ENCODE results near the gene BBS10.

The BBS10 gene

DNA sequence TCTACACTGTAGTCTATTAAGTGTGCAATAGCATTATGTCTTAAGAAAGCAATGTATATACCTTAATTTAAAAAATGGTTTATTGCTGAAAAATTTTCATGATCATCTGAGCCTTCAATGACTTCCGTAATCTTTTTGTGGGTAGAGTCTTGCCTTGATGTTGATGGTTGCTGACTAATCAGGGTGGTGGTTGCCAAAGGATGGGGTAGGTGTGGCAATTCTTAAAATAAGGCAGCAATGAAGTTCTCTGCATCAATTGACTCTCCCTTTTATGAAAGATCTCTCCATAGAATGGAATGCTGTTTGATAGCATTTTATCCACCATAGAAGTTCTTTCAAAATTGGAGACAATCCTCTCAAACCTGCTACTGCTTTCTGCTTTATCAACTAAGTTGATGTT lies 41.1 kb downstream of the BBS10 start:
- no peak for DNase-seq
- no peaks in the 10 kb centered on the region for H3K79me2 ChIP-seq (ENCODE audit: control insufficient read depth, insufficient read depth, low read length)
- no peak overlapping the region for H3K4me2 ChIP-seq (ENCODE audit: low read length)
- no peak overlapping the region for H4K8ac ChIP-seq (ENCODE audit: low read depth, low read length)
- H2BK120ac ChIP-seq (ENCODE audit: low read depth, low read length) = no peak overlapping the region
- H2BK5ac ChIP-seq (ENCODE audit: low read length) = no peak overlapping the region
- H2AK5ac ChIP-seq (ENCODE audit: low read length) = no peak overlapping the region
- H3K23ac ChIP-seq (ENCODE audit: low read length) = no peak overlapping the region
- H3K79me1 ChIP-seq (ENCODE audit: low read length) = no peaks in the 10 kb centered on the region
- no peak overlapping the region for H3K4me3 ChIP-seq (ENCODE audit: low read length)
- no peak overlapping the region for H4K5ac ChIP-seq (ENCODE audit: low read length)
- no peak overlapping the region for H3K18ac ChIP-seq (ENCODE audit: low read length)
- H3K4ac ChIP-seq (ENCODE audit: low read depth, low read length) = no peak overlapping the region
- no peaks in the 10 kb centered on the region for H3K36me3 ChIP-seq (ENCODE audit: control insufficient read depth, insufficient read depth, low read length)
- no peak overlapping the region for H3K56ac ChIP-seq (ENCODE audit: low read length)
- no peak overlapping the region for H2BK15ac ChIP-seq (replicated peaks; ENCODE audit: low read depth)
- H3K27ac ChIP-seq (ENCODE audit: low read depth, low read length) = no peak overlapping the region
- H3K27me3 ChIP-seq (ENCODE audit: insufficient read depth, low read length, poor library complexity) = no peaks in the 10 kb centered on the region
- H3K9ac ChIP-seq (ENCODE audit: low read length) = no peak overlapping the region
- no CpG with 5 or more reads among the region's 1 CpG for WGBS (ENCODE audit: extremely low coverage, insufficient coverage, low lambda C conversion rate)
- peaks cover under 1% of the 10 kb centered on the region for H3K4me1 ChIP-seq (ENCODE audit: control insufficient read depth, low read depth, low read length)

DNA sequence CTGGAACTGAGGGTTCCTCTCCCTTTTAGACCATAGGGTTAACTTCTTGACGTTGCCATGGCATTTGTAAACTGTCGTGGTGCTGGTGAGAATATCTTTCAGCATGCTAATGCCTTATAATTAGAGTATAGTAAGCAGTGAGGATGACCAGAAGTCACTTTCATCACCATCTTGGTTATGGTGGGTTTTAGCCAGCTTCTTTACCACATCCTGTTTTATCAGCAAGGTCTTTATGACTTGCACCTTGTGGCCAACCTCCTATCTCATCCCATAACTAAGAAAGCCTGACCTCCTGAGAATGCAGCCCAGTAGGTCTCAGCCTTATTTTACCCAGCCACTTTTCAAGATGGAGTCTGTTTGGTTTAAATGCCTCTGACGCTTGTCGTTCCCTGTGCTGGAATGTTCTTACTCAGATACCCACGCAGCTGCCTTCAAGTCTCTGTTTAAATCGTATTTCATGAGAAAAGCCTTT lies 44.2 kb downstream of the BBS10 start:
- Histone ChIP-seq H2BK15ac (replicated peaks; ENCODE audit: low read depth) (no peak overlapping the region), H3K27ac (ENCODE audit: low read depth, low read length) (no peak overlapping the region), H4K5ac (ENCODE audit: low read length) (no peak overlapping the region), H3K18ac (ENCODE audit: low read length) (no peak overlapping the region), H4K8ac (ENCODE audit: low read depth, low read length) (no peak overlapping the region), H3K23ac (ENCODE audit: low read length) (no peak overlapping the region), H3K27me3 (ENCODE audit: insufficient read depth, low read length, poor library complexity) (no peaks in the 10 kb centered on the region), H3K79me1 (ENCODE audit: low read length) (no peaks in the 10 kb centered on the region), H3K36me3 (ENCODE audit: control insufficient read depth, insufficient read depth, low read length) (no peaks in the 10 kb centered on the region), H3K79me2 (ENCODE audit: control insufficient read depth, insufficient read depth, low read length) (no peaks in the 10 kb centered on the region), H3K9ac (ENCODE audit: low read length) (no peak overlapping the region), H3K4me2 (ENCODE audit: low read length) (no peak overlapping the region), H2BK120ac (ENCODE audit: low read depth, low read length) (no peak overlapping the region), H2BK5ac (ENCODE audit: low read length) (no peak overlapping the region), H3K4me1 (ENCODE audit: control insufficient read depth, low read depth, low read length) (peaks cover 6% of the 10 kb centered on the region), H3K56ac (ENCODE audit: low read length) (no peak overlapping the region), H3K4me3 (ENCODE audit: low read length) (no peak overlapping the region), H3K4ac (ENCODE audit: low read depth, low read length) (no peak overlapping the region), H2AK5ac (ENCODE audit: low read length) (no peak overlapping the region)
- DNase-seq = no peak
- WGBS (ENCODE audit: extremely low coverage, insufficient coverage, low lambda C conversion rate) = no CpG with 5 or more reads among the region's 6 CpGs

DNA sequence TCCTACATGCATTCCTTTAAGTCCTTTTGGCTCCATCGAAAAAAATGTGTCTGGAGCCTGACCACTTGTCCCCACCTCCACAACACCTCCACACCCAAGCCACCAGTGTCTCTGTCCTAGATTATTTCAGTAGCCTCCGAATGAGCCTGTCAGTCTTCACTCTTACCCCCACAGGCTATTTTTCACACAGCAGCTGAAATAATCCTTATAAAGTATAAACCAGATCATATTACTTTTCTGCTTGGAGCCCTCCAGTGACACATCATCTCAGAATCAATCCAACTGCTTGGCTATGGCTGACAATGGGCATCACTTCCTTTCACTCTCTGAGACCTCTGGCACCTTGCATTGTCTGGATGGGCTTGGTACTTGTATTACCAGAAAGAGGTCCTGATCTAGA lies 44.9 kb downstream of the BBS10 start:
- no peaks in the 10 kb centered on the region for H3K36me3 ChIP-seq (ENCODE audit: control insufficient read depth, insufficient read depth, low read length)
- no peak overlapping the region for H2BK15ac ChIP-seq (replicated peaks; ENCODE audit: low read depth)
- H4K5ac ChIP-seq (ENCODE audit: low read length) = no peak overlapping the region
- no peak overlapping the region for H2BK5ac ChIP-seq (ENCODE audit: low read length)
- DNase-seq = no peak
- H3K27me3 ChIP-seq (ENCODE audit: insufficient read depth, low read length, poor library complexity) = no peaks in the 10 kb centered on the region
- H3K56ac ChIP-seq (ENCODE audit: low read length) = no peak overlapping the region
- H2BK120ac ChIP-seq (ENCODE audit: low read depth, low read length) = no peak overlapping the region
- H3K79me1 ChIP-seq (ENCODE audit: low read length) = no peaks in the 10 kb centered on the region
- H3K79me2 ChIP-seq (ENCODE audit: control insufficient read depth, insufficient read depth, low read length) = no peaks in the 10 kb centered on the region
- H3K23ac ChIP-seq (ENCODE audit: low read length) = no peak overlapping the region
- H3K4me1 ChIP-seq (ENCODE audit: control insufficient read depth, low read depth, low read length) = peaks cover 6% of the 10 kb centered on the region
- no peak overlapping the region for H3K27ac ChIP-seq (ENCODE audit: low read depth, low read length)
- H3K18ac ChIP-seq (ENCODE audit: low read length) = no peak overlapping the region
- H2AK5ac ChIP-seq (ENCODE audit: low read length) = no peak overlapping the region
- no CpG with 5 or more reads among the region's 2 CpGs for WGBS (ENCODE audit: extremely low coverage, insufficient coverage, low lambda C conversion rate)
- no peak overlapping the region for H3K4me2 ChIP-seq (ENCODE audit: low read length)
- no peak overlapping the region for H3K4me3 ChIP-seq (ENCODE audit: low read length)
- no peak overlapping the region for H4K8ac ChIP-seq (ENCODE audit: low read depth, low read length)
- no peak overlapping the region for H3K4ac ChIP-seq (ENCODE audit: low read depth, low read length)
- H3K9ac ChIP-seq (ENCODE audit: low read length) = no peak overlapping the region

DNA sequence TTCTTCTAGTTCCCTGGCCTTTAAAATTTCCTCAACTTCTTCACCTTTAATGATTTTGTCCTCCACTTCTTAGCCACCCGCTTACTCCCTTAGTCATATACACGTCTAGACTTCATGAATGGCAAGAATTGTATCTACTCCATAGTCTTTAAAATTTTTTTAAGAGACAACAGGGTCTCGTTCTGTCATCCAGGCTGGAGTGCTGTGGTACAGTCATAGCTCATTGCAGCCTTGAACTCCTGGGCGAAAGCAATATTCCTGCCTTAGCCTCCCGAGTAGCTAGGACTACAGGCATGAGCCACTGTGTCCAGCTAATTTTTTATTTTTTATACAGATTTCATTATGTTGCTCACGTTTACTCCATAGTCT lies 47.9 kb downstream of the BBS10 start:
- WGBS (ENCODE audit: extremely low coverage, insufficient coverage, low lambda C conversion rate) = no CpG with 5 or more reads among the region's 6 CpGs
- no peak overlapping the region for H3K4me3 ChIP-seq (ENCODE audit: low read length)
- H3K79me1 ChIP-seq (ENCODE audit: low read length) = no peaks in the 10 kb centered on the region
- no peak for DNase-seq
- H2BK15ac ChIP-seq (replicated peaks; ENCODE audit: low read depth) = no peak overlapping the region
- no peak overlapping the region for H3K9ac ChIP-seq (ENCODE audit: low read length)
- no peak overlapping the region for H4K5ac ChIP-seq (ENCODE audit: low read length)
- no peaks in the 10 kb centered on the region for H3K79me2 ChIP-seq (ENCODE audit: control insufficient read depth, insufficient read depth, low read length)
- H2AK5ac ChIP-seq (ENCODE audit: low read length) = no peak overlapping the region
- peak overlapping the region; percentile 75 for H3K4ac ChIP-seq (ENCODE audit: low read depth, low read length)
- no peak overlapping the region for H3K23ac ChIP-seq (ENCODE audit: low read length)
- no peak overlapping the region for H3K18ac ChIP-seq (ENCODE audit: low read length)
- no peaks in the 10 kb centered on the region for H3K36me3 ChIP-seq (ENCODE audit: control insufficient read depth, insufficient read depth, low read length)
- H2BK5ac ChIP-seq (ENCODE audit: low read length) = no peak overlapping the region
- peak overlapping the region; percentile 25 for H3K56ac ChIP-seq (ENCODE audit: low read length)
- peaks cover 6% of the 10 kb centered on the region for H3K4me1 ChIP-seq (ENCODE audit: control insufficient read depth, low read depth, low read length)
- peak overlapping the region; percentile 47 for H3K27ac ChIP-seq (ENCODE audit: low read depth, low read length)
- H4K8ac ChIP-seq (ENCODE audit: low read depth, low read length) = no peak overlapping the region
- no peaks in the 10 kb centered on the region for H3K27me3 ChIP-seq (ENCODE audit: insufficient read depth, low read length, poor library complexity)
- H2BK120ac ChIP-seq (ENCODE audit: low read depth, low read length) = no peak overlapping the region
- H3K4me2 ChIP-seq (ENCODE audit: low read length) = no peak overlapping the region

DNA sequence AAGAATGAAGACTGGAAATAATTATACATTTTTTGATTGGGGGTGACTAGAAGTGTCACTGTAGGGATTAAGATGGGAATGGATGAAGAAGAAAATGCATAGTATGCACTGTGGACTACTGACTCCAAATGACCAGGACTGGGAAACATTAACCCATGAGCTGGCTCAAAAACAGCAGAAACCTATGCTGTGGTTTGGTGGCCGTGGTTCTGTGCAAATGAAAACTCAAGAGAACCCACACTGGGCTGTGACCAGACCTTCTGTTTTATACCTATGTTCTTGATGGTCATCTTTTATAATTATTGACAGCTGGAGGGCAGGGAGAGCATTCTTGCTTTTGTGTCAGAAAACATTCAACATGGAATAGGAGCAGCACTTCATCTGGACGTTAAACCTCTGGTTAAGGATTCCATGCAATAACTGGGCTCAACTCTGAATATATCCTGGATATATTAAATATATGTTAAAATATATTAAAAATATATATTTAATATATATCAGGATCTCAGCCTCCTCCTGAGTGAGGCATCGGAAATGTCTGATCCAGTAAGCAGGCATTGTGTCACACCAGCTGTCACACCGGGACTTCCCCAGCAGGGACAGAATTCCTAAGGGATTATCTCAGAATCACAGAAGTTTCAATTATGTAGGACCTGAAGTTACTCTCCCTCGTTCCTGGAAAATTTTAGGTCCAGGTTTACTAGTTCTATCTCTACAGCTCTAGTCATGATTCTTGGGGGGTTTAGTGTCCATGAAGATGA lies 48.5 kb downstream of the BBS10 start:
- peak overlapping the region; percentile 64 for H3K18ac ChIP-seq (ENCODE audit: low read length)
- H3K9ac ChIP-seq (ENCODE audit: low read length) = no peak overlapping the region
- H3K4me2 ChIP-seq (ENCODE audit: low read length) = no peak overlapping the region
- no peak overlapping the region for H3K23ac ChIP-seq (ENCODE audit: low read length)
- no peak overlapping the region for H4K8ac ChIP-seq (ENCODE audit: low read depth, low read length)
- no peaks in the 10 kb centered on the region for H3K36me3 ChIP-seq (ENCODE audit: control insufficient read depth, insufficient read depth, low read length)
- peak overlapping the region; percentile 46 for H2BK5ac ChIP-seq (ENCODE audit: low read length)
- WGBS (ENCODE audit: extremely low coverage, insufficient coverage, low lambda C conversion rate) = no CpG with 5 or more reads among the region's 5 CpGs
- peak overlapping the region; percentile 74 for H2BK120ac ChIP-seq (ENCODE audit: low read depth, low read length)
- DNase-seq = peak; percentile 91
- no peak overlapping the region for H2AK5ac ChIP-seq (ENCODE audit: low read length)
- H3K79me1 ChIP-seq (ENCODE audit: low read length) = no peaks in the 10 kb centered on the region
- peaks cover 6% of the 10 kb centered on the region for H3K4me1 ChIP-seq (ENCODE audit: control insufficient read depth, low read depth, low read length)
- H2BK15ac ChIP-seq (replicated peaks; ENCODE audit: low read depth) = peak overlapping the region; percentile 25
- H3K79me2 ChIP-seq (ENCODE audit: control insufficient read depth, insufficient read depth, low read length) = no peaks in the 10 kb centered on the region
- H3K4me3 ChIP-seq (ENCODE audit: low read length) = no peak overlapping the region
- peak overlapping the region; percentile 52 for H3K56ac ChIP-seq (ENCODE audit: low read length)
- H3K4ac ChIP-seq (ENCODE audit: low read depth, low read length) = peak overlapping the region; percentile 7
- H3K27me3 ChIP-seq (ENCODE audit: insufficient read depth, low read length, poor library complexity) = no peaks in the 10 kb centered on the region
- H3K27ac ChIP-seq (ENCODE audit: low read depth, low read length) = peak overlapping the region; percentile 47
- H4K5ac ChIP-seq (ENCODE audit: low read length) = no peak overlapping the region

Data from mesendoderm (in vitro differentiated cells).